LNCAP (cell line): ENCODE results near the gene ASMTL.

ENCODE experiments used
- TF ChIP-seq, protein P1 (sequence below): fragments of 450-650 bp; IDR thresholded peaks from 2 replicates; pipeline ENCODE4 v1.5.1; 2017; ENCODE audit warnings: mild to moderate bottlenecking

ASMTL gene

DNA sequence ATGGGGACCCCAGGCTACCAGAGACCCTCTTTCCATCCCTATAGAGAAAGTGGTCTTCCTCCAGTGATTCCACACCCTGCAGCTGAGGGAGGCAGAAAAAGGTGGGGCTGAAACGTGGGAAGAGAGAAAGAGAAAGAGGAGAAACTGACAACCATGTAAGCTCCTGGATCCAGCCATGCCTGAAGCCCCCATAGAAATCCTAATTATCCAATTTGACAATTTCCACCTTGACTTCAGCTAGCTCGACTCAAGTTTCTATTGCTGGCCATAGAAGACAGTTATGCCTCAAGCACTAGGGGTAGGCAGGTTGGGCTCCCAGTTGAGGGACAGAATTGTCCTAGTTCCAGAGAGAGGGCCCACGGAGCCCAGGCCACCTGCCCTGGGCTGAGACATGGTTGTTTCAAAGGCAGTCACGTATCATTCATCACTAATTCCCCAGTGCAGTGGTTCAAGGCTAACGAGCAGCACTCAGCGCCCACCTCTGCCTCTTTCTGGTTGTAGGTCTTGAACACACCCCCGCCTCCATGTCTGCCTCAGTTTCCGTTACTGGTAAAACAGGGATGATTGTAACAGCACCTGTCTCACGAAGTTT lies 39.8 kb upstream of the ASMTL start:
- TF ChIP-seq, protein P1, sequence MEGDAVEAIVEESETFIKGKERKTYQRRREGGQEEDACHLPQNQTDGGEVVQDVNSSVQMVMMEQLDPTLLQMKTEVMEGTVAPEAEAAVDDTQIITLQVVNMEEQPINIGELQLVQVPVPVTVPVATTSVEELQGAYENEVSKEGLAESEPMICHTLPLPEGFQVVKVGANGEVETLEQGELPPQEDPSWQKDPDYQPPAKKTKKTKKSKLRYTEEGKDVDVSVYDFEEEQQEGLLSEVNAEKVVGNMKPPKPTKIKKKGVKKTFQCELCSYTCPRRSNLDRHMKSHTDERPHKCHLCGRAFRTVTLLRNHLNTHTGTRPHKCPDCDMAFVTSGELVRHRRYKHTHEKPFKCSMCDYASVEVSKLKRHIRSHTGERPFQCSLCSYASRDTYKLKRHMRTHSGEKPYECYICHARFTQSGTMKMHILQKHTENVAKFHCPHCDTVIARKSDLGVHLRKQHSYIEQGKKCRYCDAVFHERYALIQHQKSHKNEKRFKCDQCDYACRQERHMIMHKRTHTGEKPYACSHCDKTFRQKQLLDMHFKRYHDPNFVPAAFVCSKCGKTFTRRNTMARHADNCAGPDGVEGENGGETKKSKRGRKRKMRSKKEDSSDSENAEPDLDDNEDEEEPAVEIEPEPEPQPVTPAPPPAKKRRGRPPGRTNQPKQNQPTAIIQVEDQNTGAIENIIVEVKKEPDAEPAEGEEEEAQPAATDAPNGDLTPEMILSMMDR: no peak

DNA sequence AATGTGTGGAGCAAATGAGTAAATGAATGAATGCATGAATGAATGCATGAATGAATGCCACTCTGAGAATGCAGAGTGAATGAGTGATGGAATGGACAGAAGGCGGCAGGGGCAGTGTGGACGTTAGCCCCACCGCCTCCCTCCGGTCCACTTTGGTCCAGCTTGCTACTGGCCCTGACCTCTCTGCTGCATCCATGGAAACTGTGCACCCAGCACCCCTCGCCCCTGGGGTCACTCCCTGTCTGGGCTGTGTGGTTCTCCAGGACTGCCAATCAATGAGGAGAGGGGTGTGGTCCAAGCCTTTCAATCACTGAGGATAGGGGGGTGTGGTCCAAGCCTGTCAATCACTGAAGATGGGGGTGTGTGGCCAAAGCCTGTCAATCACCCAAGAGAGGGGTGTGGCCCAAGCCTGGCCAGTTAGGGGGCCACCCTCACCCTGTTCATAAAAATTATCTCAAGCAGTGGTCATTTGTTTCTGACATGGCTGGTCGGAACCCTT lies 39.2 kb upstream of the ASMTL start:
- TF ChIP-seq, protein P1: no peak

DNA sequence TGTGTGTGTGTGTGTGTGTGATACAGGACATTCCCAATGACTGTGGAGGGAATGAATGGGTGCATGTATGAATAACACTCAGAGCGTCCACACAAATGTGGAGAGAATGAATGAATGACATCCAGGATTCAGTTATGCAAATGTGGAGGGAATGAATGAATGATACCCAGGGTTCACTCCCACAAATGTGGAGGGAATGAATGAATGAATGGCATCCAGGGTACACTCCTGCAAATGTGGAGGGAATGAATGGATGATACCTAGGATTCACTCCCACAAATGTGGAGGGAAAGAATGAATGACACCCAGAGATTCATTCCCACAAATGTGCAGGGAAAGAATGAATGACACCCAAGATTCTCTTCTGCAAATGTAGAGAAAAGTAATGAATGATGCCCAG lies 36.0 kb upstream of the ASMTL start:
- TF ChIP-seq, protein P1: no peak

DNA sequence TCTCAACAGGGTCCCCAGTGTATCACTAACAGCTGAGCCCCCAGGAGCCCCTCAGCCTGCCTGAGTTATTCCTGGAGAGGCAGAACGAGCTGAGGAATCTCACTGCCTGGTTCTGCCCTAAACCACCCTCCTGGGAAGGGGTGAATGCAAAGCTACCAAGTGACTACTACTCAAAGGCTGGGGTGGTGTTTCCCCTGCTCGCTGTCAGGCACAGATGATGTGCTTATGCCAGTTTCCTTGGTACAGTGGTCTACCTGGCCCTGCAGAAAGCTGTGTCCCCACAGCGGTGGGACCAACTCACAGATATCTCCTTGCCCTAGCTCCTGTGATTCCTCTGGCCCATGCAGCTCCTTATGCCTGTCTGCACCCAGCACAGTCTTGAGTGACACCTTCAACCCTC lies 35.4 kb upstream of the ASMTL start:
- TF ChIP-seq, protein P1: no peak

DNA sequence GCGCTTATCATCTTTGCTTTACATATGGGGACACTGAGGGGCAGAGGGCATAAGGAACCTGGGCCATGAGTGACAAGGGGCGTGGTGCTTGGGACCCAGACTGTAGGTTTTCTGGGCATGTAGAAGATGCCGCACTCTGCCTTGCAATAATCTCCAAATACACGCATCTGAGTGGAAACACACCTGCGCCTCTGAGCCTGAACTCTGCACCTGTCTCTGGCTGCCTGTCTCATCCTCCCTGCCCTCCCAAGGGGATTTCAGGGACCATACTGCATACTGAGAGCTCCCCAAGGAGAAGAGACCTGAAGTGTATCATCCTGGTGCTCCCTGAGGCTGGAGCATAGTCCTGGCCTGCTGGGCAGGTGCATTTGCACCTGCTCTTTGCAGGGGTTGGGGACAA lies 34.7 kb upstream of the ASMTL start:
- TF ChIP-seq, protein P1: no peak

DNA sequence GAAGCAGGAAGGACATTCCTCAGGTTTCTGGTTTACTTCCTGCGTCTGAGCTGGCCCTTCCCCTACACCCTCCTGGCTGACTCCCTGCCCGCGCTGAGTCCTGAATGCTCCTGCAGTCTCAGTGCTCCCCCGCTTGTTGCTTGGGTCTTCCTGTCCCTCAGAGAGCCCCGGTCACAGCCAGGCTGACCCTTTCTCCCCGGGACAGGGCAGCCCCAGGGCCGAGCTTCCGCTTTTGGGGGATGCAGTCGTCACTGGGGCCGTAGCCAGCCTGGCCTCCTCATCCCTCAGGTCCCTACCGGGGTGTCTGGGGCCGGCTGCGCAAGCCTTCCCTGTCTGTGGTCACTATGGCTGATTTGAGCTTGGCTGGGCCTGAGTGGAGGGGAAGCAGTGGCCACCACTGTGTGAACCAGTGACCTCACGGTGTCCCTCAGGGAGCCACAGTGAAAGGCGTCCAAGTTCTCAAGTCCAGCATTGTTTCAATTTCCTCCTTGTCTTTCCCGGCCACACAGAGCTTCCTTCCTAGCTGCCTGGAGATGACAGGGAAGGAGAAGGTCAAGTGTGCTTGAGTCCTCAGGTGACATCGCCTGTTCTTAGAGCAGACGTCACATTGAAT lies 34.1 kb upstream of the ASMTL start:
- TF ChIP-seq, protein P1: no peak

DNA sequence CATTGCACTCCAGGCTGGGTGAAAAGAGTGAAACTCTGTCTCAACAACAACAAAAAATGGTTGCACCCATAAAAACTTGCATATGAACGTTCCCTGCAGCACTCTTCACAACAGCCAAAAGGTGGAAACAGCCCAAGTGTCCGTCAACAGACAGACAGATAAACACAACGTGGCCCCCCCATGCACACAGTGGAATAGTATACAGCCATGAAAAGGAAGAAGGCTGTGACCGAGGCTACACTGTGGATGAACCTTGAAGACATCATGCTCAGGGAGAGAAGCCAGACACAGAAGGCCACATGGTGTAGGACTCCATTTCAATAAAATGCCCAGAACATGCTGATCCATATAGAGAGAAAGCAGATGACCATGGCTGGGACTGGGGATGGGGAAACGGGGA lies 33.5 kb upstream of the ASMTL start:
- TF ChIP-seq, protein P1: no peak
